Body of pancreas (tissue), 4 donors: Measurements from ENCODE around the gene ERGIC2. TPM values are rescaled to one million over a fixed set of nuclear protein-coding genes. Genes with fewer than 3 reads are reported as not detected.

Experiments
- ATAC-seq: fragments of 150-250 bp; one replicate; pipeline ENCODE4 v1.9.1; 2016
- DNase-seq, 4 donors: peaks; one replicate each; pipeline ENCODE4 v3.0.0-alpha.2; 2019
- H3K27ac ChIP-seq, 4 donors: fragments of 200-600 bp; sonication (generic); 1 replicate in 3 of 4; 2 replicates in 1 of 4; pipeline versions ENCODE4 v1.5.1 to v1.6.1; 2016 to 2019; ENCODE audit warnings: mild to moderate bottlenecking in 1 of 4, mixed read lengths in 1 of 4, moderate library complexity in 1 of 4
- H3K27me3 ChIP-seq, 2 donors: fragments of 200-600 bp; sonication (generic); one replicate each; pipeline ENCODE4 v1.6.0; 2016; ENCODE audit warnings: mild to moderate bottlenecking in 1 of 2
- H3K36me3 ChIP-seq, 2 donors: fragments of 200-600 bp; sonication (generic); replicated peaks in 1 of 2; 2 replicates each; pipeline ENCODE4 v1.5.1; 2016; ENCODE audit warnings: low read depth in 2 of 2; ENCODE audit not compliant: insufficient read depth in 1 of 2
- H3K4me1 ChIP-seq: fragments of 200-600 bp; sonication (generic); one replicate; pipeline ENCODE4 v1.6.0; 2016
- H3K4me3 ChIP-seq, 2 donors: fragments of 200-600 bp; sonication (generic); 1 replicate in 1 of 2; 2 replicates in 1 of 2; pipeline ENCODE4 v1.5.1; 2016 to 2019
- H3K9me3 ChIP-seq, 3 donors: fragments of 200-600 bp; sonication (generic); 1 replicate in 2 of 3; 2 replicates in 1 of 3; pipeline ENCODE4 v1.5.1; 2016
- CTCF ChIP-seq, 7 experiments: fragments of 450-650 bp in 4 of 7; fragments of 200-600 bp in 3 of 7; sonication (generic) in 3 of 7; IDR thresholded peaks; one replicate each; pipeline ENCODE4 v1.5.1; 2016 to 2019; ENCODE audit warnings: antibody characterized with exemption in 7 of 7
- POLR2A ChIP-seq, 3 donors: fragments of 450-650 bp; IDR thresholded peaks; one replicate each; pipeline ENCODE4 v1.6.1; 2016; ENCODE audit warnings: antibody characterized with exemption in 3 of 3, mild to moderate bottlenecking in 2 of 3
- WGBS, 2 donors: methylation state at CpG; one replicate each; pipeline ENCODE4 v1.1.5; 2017; 5-methylcytosine and 5-hydroxymethylcytosine counted together
- intact Hi-C: fragments of 100-400 bp; cut with DNase I; formaldehyde crosslinking; loops from one replicate; pipeline ENCODE4 v1.15.1; 2023
- total RNA-seq, 2 donors: library from RNA; depleted of rRNA; stranded (reverse); fragments of >200 nt; gene quantifications; one replicate each; pipeline ENCODE4 v1.1.0, GENCODE V29; 2016

The ERGIC2 gene
- total RNA-seq, 2 donors from 2014 or later, result 12.5 to 38.4 TPM

GRCh38 chr12:29365091-29365490 is 15.9 kb downstream of the ERGIC2 start:
- 94 to 97% methylated on average over 2 of the region's 2 CpGs for WGBS, 2 donors

GRCh38 chr12:29354954-29355353 is 26.0 kb downstream of the ERGIC2 start:
- peaks cover 0 to 5% of the 10 kb centered on the region in 2 donors for H3K36me3 ChIP-seq
- WGBS, 2 donors, result 88 to 95% methylated on average over 1 of the region's 1 CpG
- DNase-seq, result no peak
- H3K9me3 ChIP-seq, result no peaks in the 10 kb centered on the region
- ATAC-seq, result no peak
- peaks cover 7% of the 10 kb centered on the region for H3K4me1 ChIP-seq
- intact Hi-C loops, result no loop called here
- no peak overlapping the region for H3K4me3 ChIP-seq
- no peak for TF ChIP-seq POLR2A (IDR thresholded peaks at IDR 0.05)
- H3K27me3 ChIP-seq, result no peaks in the 10 kb centered on the region
- no peak overlapping the region for H3K27ac ChIP-seq

More at GRCh38 chr12:29365091-29365490, 15.9 kb downstream of the ERGIC2 start:
- no peak for ATAC-seq
- no peaks in the 10 kb centered on the region for H3K4me1 ChIP-seq
- no peaks in the 10 kb centered on the region for H3K9me3 ChIP-seq
- no peak overlapping the region for H3K27ac ChIP-seq
- TF ChIP-seq CTCF (IDR thresholded peaks at IDR 0.05), result no peak
- TF ChIP-seq POLR2A (IDR thresholded peaks at IDR 0.05), result no peak
- DNase-seq, result no peak
- intact Hi-C loops, result no loop called here
- no peak overlapping the region for H3K4me3 ChIP-seq
- H3K27me3 ChIP-seq, result no peaks in the 10 kb centered on the region
- peaks cover 8 to 11% of the 10 kb centered on the region in 2 donors for H3K36me3 ChIP-seq

- H3K9me3 ChIP-seq, result no peaks in the 10 kb centered on the region
- DNase-seq (no peak), ATAC-seq (no peak)
- no peak overlapping the region for H3K27ac ChIP-seq
- no peak for TF ChIP-seq CTCF (IDR thresholded peaks at IDR 0.05)
- TF ChIP-seq POLR2A (IDR thresholded peaks at IDR 0.05), result no peak
- H3K4me3 ChIP-seq, result no peak overlapping the region
- peaks cover 7% of the 10 kb centered on the region for H3K4me1 ChIP-seq
- intact Hi-C loops, result no loop called here
- H3K27me3 ChIP-seq, result no peaks in the 10 kb centered on the region
- H3K36me3 ChIP-seq, result peaks cover 0 to 2% of the 10 kb centered on the region in 2 donors
Observed at GRCh38 chr12:29350080-29350479, 30.9 kb downstream of the ERGIC2 start.

- ATAC-seq, result no peak
- peaks cover 7% of the 10 kb centered on the region for H3K4me1 ChIP-seq
- TF ChIP-seq CTCF (IDR thresholded peaks at IDR 0.05), result no peak
- H3K36me3 ChIP-seq, result peaks cover 0 to 8% of the 10 kb centered on the region in 2 donors
- H3K27me3 ChIP-seq, result no peaks in the 10 kb centered on the region
- intact Hi-C loops, result no loop called here
- H3K4me3 ChIP-seq, result no peak overlapping the region
- H3K9me3 ChIP-seq, result no peaks in the 10 kb centered on the region
- WGBS, 2 donors, result 98 to 100% methylated on average over 3 of the region's 3 CpGs
- no peak overlapping the region for H3K27ac ChIP-seq
- no peak for DNase-seq
Observed at GRCh38 chr12:29346769-29347421, 34.1 kb downstream of the ERGIC2 start.

GRCh38 chr12:29343022-29343799 is 37.8 kb downstream of the ERGIC2 start:
- no peaks in the 10 kb centered on the region for H3K9me3 ChIP-seq
- no peak overlapping the region for H3K4me3 ChIP-seq
- no peak for DNase-seq
- no peak for TF ChIP-seq CTCF (IDR thresholded peaks at IDR 0.05)
- TF ChIP-seq POLR2A (IDR thresholded peaks at IDR 0.05), result no peak
- H3K36me3 ChIP-seq, result peaks cover 0 to 16% of the 10 kb centered on the region in 2 donors
- H3K4me1 ChIP-seq, result no peaks in the 10 kb centered on the region
- ATAC-seq, result no peak
- 91 to 93% methylated on average over 2 of the region's 2 CpGs for WGBS, 2 donors
- intact Hi-C loops, result no loop called here
- H3K27ac ChIP-seq, result no peak overlapping the region
- no peaks in the 10 kb centered on the region for H3K27me3 ChIP-seq
